IPS DF 4.7 (cell line): ENCODE results near the gene NFS1.

Source experiments
- DNase-seq: peaks from one replicate; pipeline ENCODE4 v3.0.0-alpha.2; 2013; ENCODE audit warnings: low spot score; ENCODE audit errors: extremely low read depth

Gene NFS1

GRCh38 chr20:35680452-35681183 lies 18.5 kb downstream of the NFS1 start:
- DNase-seq = no peak

GRCh38 chr20:35674921-35675320 lies 24.2 kb downstream of the NFS1 start:
- no peak for DNase-seq

- DNase-seq = no peak
These were observed 25.3 kb downstream of the NFS1 start for GRCh38 chr20:35673884-35674283.

- no peak for DNase-seq
These were observed 29.5 kb downstream of the NFS1 start for GRCh38 chr20:35669681-35670080.

- no peak for DNase-seq
These were observed 29.9 kb downstream of the NFS1 start for GRCh38 chr20:35669221-35669620.

GRCh38 chr20:35665949-35666288 lies 33.2 kb downstream of the NFS1 start:
- no peak for DNase-seq

- DNase-seq = peak; percentile 86
These were observed 34.5 kb downstream of the NFS1 start, which contains the start of the genes CPNE1 and RBM12 for GRCh38 chr20:35664466-35665206. Gene CPNE1 (minus strand): TSS chr20:35664900. CDS start chr20:35632923, 31,977 bp downstream. Gene RBM12 (minus strand): TSS chr20:35664900. CDS start chr20:35655322, 9,578 bp downstream.

- DNase-seq = no peak
These were observed 35.4 kb downstream of the NFS1 start for GRCh38 chr20:35663516-35664465.

- no peak for DNase-seq
These were observed 36.6 kb downstream of the NFS1 start for GRCh38 chr20:35662551-35662950.

- no peak for DNase-seq
These were observed 37.2 kb downstream of the NFS1 start for GRCh38 chr20:35661908-35662307.

GRCh38 chr20:35661053-35661452 lies 38.1 kb downstream of the NFS1 start:
- DNase-seq = no peak

GRCh38 chr20:35660122-35660937 lies 38.8 kb downstream of the NFS1 start:
- DNase-seq = no peak

- DNase-seq = no peak
These were observed 41.9 kb downstream of the NFS1 start for GRCh38 chr20:35657271-35657670.

- no peak for DNase-seq
These were observed 44.7 kb downstream of the NFS1 start for GRCh38 chr20:35654415-35654814.

GRCh38 chr20:35653893-35654292 lies 45.3 kb downstream of the NFS1 start:
- DNase-seq = no peak

- DNase-seq = no peak
These were observed 45.8 kb downstream of the NFS1 start for GRCh38 chr20:35653430-35653734.

- DNase-seq = no peak
These were observed 46.3 kb downstream of the NFS1 start for GRCh38 chr20:35652641-35653429.

- DNase-seq = no peak
These were observed 47.2 kb downstream of the NFS1 start for GRCh38 chr20:35651958-35652357.

- DNase-seq = no peak
These were observed 48.5 kb downstream of the NFS1 start for GRCh38 chr20:35650632-35651031.

GRCh38 chr20:35648836-35649235 lies 50.3 kb downstream of the NFS1 start:
- DNase-seq = no peak
